Adrenal gland (tissue), 12 donors: ENCODE data around the gene NXPH3. TPM values are rescaled to one million over a fixed set of nuclear protein-coding genes. Genes with fewer than 3 reads are reported as not detected.

Experiments used
- DNase-seq, 7 donors: peaks; one replicate each; pipeline ENCODE4 v3.0.0-alpha.2; 2019 to 2020
- H3K27ac ChIP-seq, 5 donors: fragments of 200-600 bp; sonication (generic) in 4 of 5; 1 replicate in 3 of 5; 2 replicates in 2 of 5; pipeline versions ENCODE4 v1.5.1 to v1.8.0; 2016 to 2020; ENCODE audit warnings: mild to moderate bottlenecking in 1 of 5
- H3K27me3 ChIP-seq: fragments of 200-600 bp; 2 replicates; pipeline ENCODE4 v1.8.0; 2021
- H3K36me3 ChIP-seq, 2 donors: fragments of 200-600 bp; replicated peaks in 1 of 2; 1 replicate in 1 of 2; 2 replicates in 1 of 2; pipeline versions ENCODE4 v1.5.1 to v1.8.0; 2018 to 2022
- H3K4me1 ChIP-seq, 2 donors: fragments of 200-600 bp; replicated peaks in 1 of 2; 1 replicate in 1 of 2; 2 replicates in 1 of 2; pipeline versions ENCODE4 v1.5.1 to v1.8.0; 2018 to 2021
- H3K4me3 ChIP-seq, 4 donors: fragments of 200-600 bp; sonication (generic) in 3 of 4; one replicate each; pipeline ENCODE4 v1.5.1; 2016 to 2018
- H3K9me3 ChIP-seq, 3 donors: fragments of 200-600 bp; sonication (generic) in 1 of 3; replicated peaks in 1 of 3; 1 replicate in 2 of 3; 2 replicates in 1 of 3; pipeline versions ENCODE4 v1.5.1 to v1.8.0; 2016 to 2021
- POLR2A ChIP-seq, 2 donors: fragments of 450-650 bp; IDR thresholded peaks; one replicate each; pipeline ENCODE4 v1.6.1; 2017; ENCODE audit warnings: antibody characterized with exemption in 2 of 2, mild to moderate bottlenecking in 2 of 2, moderate library complexity in 1 of 2
- WGBS, 4 donors: extraction: QIAGEN DNeasy Blood & Tissue Kit in 2 of 4; methylation state at CpG; one replicate each; pipeline versions ENCODE4 v1.1.5 to v1.1.7; 2013 to 2017; 5-methylcytosine and 5-hydroxymethylcytosine counted together
- intact Hi-C, 2 donors: fragments of 100-400 bp; cut with DNase I; formaldehyde crosslinking; loops; one replicate each; pipeline versions ENCODE4 v1.14.1 to v1.15.0; 2022 to 2023
- polyA plus RNA-seq, 3 donors: library from polyadenylated mRNA; stranded (reverse); fragments of 200-250 nt in 2 of 3; fragments of 350-450 nt in 1 of 3; fragmentation: Illumina TruSeq in 1 of 3; extraction: RNeasy Lipid Tissue Mini Kit (QIAGEN cat#74804) in 1 of 3; gene quantifications; one replicate each; pipeline ENCODE4 v1.2.3, GENCODE V29; 2013 to 2014
- total RNA-seq, 9 donors: library from RNA; depleted of rRNA in 4 of 9; stranded (reverse); fragments of >200 nt in 4 of 9; fragments of 120-200 nt in 1 of 9; fragmentation: NEBNext Ultra II Directional in 1 of 9; extraction: Animal tissue kit (Norgen Biotek cat#: 25700) in 1 of 9; gene quantifications; one replicate each; pipeline versions ENCODE4 v1.1.0 to v1.2.4, GENCODE V29; 2013 to 2023
- TF ChIP-seq, protein P1 (sequence below), 6 experiments: fragments of 450-650 bp in 4 of 6; fragments of 200-600 bp in 2 of 6; sonication (generic) in 1 of 6; IDR thresholded peaks; 1 replicate in 5 of 6; 2 replicates in 1 of 6; pipeline versions ENCODE4 v1.5.1 to v1.8.0; 2016 to 2021; ENCODE audit warnings: antibody characterized with exemption in 6 of 6, mild to moderate bottlenecking in 2 of 6, moderate library complexity in 1 of 6
- donor health status: healthy with polysubstance abuse.
- donor health status: Bipolar disorder and iron deficiency.
- donor health status: DM: yes; HTN: yes; CAD: no.
- donor health status: DM: no; HTN: no; CAD: no.
- donor health status: DM: no; HTN: no; CAD: no.
- donor health status: DM: yes; HTN: yes; CAD: no.

The NXPH3 gene
- total and polyA plus RNA-seq, 12 donors = 0.30 to 6.1 (median 1.2) TPM

DNA sequence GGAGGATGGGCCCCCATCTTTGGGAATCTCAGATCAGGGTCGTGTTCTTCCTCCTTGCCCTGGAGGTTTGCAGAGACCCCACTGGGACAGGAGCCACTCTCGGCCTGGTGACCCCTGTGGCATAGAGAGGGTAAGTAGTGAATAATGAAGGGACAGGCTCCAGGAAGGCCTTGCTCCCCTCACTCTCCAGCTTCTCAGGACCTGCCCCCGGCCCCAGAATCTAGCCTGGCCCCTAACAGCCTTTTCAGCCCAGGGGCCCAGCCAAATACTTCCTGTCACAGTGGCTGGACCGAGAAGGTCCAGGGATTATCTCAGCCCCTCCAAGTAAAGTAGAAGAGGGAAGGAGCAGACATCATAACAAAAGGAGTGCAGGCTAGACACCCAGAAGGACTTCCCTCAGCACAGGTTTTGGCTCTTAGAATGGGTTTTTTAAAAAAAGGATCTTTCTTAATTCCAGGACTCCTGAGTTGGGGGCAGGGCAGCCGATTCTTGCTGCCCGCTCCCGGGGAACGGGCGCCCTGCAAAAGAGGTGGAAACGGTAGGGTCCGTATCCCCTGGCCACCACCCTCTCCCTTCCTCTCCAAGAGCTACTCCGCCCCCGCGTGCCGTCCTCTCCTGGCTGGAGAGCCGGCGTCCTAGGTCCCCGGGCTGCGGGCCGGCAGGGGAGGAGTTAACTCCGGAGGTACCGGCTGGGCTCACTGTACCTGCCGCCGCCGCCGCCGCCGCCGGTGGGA, 559 bp upstream of the NXPH3 start:
- H3K27me3 ChIP-seq = peaks cover 6% of the 10 kb centered on the region
- no peaks in the 10 kb centered on the region for H3K36me3 ChIP-seq
- intact Hi-C loops = loop anchor here (10.0 kb wide), 2 partner anchors 280 to 420 kb away; partner anchors contain the start of gene DLX3 (in 1 of the 2)
- 15 to 30% (median 18%) methylated on average over 12 to 29 of the region's 29 CpGs for WGBS, 4 donors
- no peak for DNase-seq
- peak overlapping the region in 1 of 4 donors; percentile 68 for H3K4me3 ChIP-seq
- peaks cover 4 to 9% of the 10 kb centered on the region in 2 donors for H3K4me1 ChIP-seq
- H3K27ac ChIP-seq = no peak overlapping the region
- TF ChIP-seq, protein P1, sequence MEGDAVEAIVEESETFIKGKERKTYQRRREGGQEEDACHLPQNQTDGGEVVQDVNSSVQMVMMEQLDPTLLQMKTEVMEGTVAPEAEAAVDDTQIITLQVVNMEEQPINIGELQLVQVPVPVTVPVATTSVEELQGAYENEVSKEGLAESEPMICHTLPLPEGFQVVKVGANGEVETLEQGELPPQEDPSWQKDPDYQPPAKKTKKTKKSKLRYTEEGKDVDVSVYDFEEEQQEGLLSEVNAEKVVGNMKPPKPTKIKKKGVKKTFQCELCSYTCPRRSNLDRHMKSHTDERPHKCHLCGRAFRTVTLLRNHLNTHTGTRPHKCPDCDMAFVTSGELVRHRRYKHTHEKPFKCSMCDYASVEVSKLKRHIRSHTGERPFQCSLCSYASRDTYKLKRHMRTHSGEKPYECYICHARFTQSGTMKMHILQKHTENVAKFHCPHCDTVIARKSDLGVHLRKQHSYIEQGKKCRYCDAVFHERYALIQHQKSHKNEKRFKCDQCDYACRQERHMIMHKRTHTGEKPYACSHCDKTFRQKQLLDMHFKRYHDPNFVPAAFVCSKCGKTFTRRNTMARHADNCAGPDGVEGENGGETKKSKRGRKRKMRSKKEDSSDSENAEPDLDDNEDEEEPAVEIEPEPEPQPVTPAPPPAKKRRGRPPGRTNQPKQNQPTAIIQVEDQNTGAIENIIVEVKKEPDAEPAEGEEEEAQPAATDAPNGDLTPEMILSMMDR (IDR thresholded peaks at IDR 0.05) = no peak
- TF ChIP-seq POLR2A (IDR thresholded peaks at IDR 0.05) = no peak
- no peaks in the 10 kb centered on the region for H3K9me3 ChIP-seq

DNA sequence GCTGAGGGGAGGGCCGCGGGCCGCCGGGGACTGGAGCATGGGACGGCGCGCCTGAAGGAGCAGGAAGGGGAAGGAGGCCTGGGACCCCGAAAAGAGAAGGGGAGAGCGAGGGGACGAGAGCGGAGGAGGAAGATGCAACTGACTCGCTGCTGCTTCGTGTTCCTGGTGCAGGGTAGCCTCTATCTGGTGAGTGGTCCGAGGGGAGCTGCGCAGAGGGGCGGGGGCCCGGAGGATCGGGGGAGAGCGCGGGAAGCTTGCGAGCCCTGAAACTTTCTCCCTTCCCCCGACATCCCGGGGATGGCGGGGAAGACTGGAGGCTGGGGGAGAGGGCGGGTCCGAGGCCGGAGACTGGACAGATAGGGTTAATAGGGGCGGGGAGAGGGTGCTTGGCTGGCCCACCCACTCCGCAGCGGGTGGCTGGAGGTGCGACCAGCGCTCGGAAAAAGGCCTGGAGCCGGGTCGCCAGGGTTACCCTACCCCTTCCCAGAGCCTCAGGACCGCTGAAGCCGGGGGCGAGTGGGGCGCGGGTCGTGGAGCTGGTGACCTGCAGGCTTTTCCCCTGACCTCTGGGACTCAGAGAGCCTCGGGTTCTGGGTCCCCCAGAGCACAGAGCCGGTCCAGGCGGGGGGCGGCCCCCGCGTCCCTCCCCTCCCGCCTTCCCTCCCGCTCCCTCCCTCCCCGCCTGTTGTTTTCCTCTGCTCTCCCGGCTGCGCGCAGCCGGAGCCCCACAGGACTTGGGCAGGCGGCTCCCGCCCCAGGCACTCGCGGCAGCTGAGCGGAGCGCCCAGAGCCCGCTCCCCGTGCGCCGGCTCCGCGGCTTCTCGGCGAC, 631 bp downstream of the NXPH3 start:
- no peak for TF ChIP-seq POLR2A (IDR thresholded peaks at IDR 0.05)
- TF ChIP-seq, protein P1 (IDR thresholded peaks at IDR 0.05) = no peak
- Histone ChIP-seq H3K4me1 (peaks cover 4 to 9% of the 10 kb centered on the region in 2 donors), H3K4me3 (peak overlapping the region in 3 of 4 donors; percentile 7 to 68 (median 11)), H3K27me3 (peaks cover 6% of the 10 kb centered on the region), H3K36me3 (no peaks in the 10 kb centered on the region), H3K9me3 (no peaks in the 10 kb centered on the region), H3K27ac (peak overlapping the region in 2 of 5 donors; percentile 38 to 45)
- peak in 2 of 7 donors; percentile 27 for DNase-seq
- WGBS, 4 donors = 1 to 3% (median 2%) methylated on average over 13 to 68 of the region's 68 CpGs
- intact Hi-C loops = loop anchor here (10.0 kb wide), 2 partner anchors 278 to 418 kb away; partner anchors contain the start of gene DLX3 (in 1 of the 2)

DNA sequence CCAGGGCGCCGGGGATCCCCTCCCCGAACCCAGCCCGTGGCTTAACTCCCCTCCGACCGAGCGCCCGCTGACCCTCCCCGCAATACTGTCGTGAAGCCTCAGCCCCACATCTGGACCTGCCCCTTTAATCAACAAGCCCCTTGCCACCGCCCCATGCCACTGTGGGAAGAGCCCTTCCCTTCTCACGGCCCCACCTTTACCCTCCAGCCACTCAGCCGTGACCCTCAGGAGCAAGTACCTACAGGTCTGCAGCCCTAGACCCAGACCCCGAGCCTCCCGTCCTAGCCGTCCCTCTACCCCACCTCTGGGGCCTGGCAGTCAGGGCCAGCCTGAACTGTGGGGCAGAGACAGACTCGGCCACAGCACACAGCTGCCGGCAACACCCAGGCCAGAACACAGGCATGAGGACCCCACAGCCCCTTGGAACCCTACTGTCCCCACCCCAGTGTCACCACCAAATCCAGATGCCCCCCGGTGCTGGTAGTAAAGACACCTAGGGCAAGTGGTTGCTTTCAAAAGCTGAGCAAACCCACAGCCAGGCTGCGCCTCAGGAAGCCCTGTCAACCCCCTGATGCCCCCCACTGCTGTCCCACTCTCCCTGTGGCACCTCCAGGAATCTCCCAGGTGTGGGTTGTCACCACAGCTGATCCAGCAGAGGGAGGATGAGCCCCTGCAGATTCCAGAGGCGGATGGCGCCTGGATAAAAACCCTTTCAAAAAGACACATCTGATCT, 1.4 kb downstream of the NXPH3 start:
- 15 to 82% (median 25%) methylated on average over 4 to 22 of the region's 22 CpGs for WGBS, 4 donors
- H3K36me3 ChIP-seq = no peaks in the 10 kb centered on the region
- intact Hi-C loops = loop anchor here (10.0 kb wide), 2 partner anchors 278 to 418 kb away; partner anchors contain the start of gene DLX3 (in 1 of the 2)

More for the DNA sequence above, 1.4 kb downstream of the NXPH3 start:
- TF ChIP-seq POLR2A (IDR thresholded peaks at IDR 0.05) = no peak
- TF ChIP-seq, protein P1 (IDR thresholded peaks at IDR 0.05) = no peak
- H3K27me3 ChIP-seq = peaks cover 6% of the 10 kb centered on the region
- no peak for DNase-seq
- H3K27ac ChIP-seq = peak overlapping the region in 2 of 5 donors; percentile 5 to 45
- peaks cover 4 to 9% of the 10 kb centered on the region in 2 donors for H3K4me1 ChIP-seq
- H3K9me3 ChIP-seq = no peaks in the 10 kb centered on the region
- peak overlapping the region in 2 of 4 donors; percentile 7 to 68 for H3K4me3 ChIP-seq
